ENCODE results near the gene PTBP3. TPM values are rescaled to one million over a fixed set of nuclear protein-coding genes. Genes with fewer than 3 reads are reported as not detected.

PTBP3 gene
- total and polyA plus RNA-seq, 2 of the 4 experiments (the other 2 are of a cell fraction): 8.6 to 15.6 TPM

DNA sequence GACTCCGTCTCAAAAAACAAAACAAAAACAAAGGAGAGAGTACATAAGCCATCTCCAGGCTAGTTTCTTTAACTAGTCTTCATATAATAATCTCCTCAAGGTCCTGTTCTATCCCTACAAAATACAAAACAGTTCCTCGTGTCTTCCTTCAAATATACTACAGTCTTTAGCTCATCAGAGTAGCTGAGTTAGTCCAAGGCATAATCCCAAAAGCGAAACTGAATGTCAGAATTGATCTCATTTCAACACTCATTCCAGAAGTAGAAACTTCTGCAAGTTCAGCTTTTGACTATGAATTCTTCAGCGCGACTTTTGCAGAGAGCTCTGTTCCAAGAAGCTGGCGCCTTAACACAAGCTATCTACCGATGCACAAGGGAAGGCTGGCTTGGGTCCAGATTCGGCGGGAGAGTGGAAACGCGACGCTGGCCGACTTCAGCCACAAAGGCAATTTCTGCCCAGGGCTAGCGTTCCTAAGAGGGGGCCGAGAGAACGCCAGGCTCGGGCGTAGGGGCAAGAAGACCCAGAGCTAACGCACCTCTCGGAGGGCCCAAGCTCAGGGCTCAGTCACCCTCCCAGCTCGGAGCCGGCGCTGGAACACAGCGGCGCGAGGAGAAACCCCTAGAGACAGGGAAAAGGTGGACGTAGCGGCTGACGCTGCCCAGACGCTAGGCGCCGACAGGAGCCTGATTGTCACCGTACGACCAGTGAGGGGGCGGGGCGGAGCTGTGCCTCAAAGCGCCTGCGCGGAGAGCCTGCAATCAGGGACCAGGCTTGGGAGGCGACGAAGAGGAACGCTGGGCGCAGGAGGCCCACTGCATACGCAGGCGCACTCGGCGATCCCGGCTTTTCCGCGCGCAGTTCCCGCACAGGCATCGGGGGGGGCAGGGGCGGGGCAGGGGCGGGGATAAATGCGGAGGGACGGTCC, 46.0 kb upstream of the PTBP3 start:
- Histone ChIP-seq H3K9me3 (ENCODE audit: control insufficient read depth, insufficient read depth, low read length) (no peaks in the 10 kb centered on the region), H3K9me1 (ENCODE audit: insufficient read depth, low read length) (peaks cover 5% of the 10 kb centered on the region), H2BK15ac (ENCODE audit: low read depth, low read length) (no peak overlapping the region), H3K4ac (ENCODE audit: low read depth, low read length) (peak overlapping the region; percentile 80), H3K79me1 (ENCODE audit: low read depth in 1 of 2, low read length in 2 of 2) (peaks cover 17 to 55% of the 10 kb centered on the region in 2 experiments), H2BK120ac (ENCODE audit: low read depth, low read length) (peak overlapping the region; percentile 84), H2AFZ (replicated peaks; ENCODE audit: low read length, poor library complexity) (peak overlapping the region; percentile 97), H3K9ac (ENCODE audit: low read depth, low read length) (peak overlapping the region; percentile 87), H3K4me3 (ENCODE audit: insufficient read depth, low read depth, low read length) (peak overlapping the region; percentile 75), H3K18ac (ENCODE audit: low read depth, low read length) (peak overlapping the region; percentile 71), H2AK9ac (replicated peaks; ENCODE audit: low read depth, low read length, poor library complexity) (no peak overlapping the region), H3K27me3 (ENCODE audit: control insufficient read depth, insufficient read depth, low read length) (no peaks in the 10 kb centered on the region), H4K8ac (ENCODE audit: low read depth in 2 of 2, low read length in 2 of 2) (peak overlapping the region in 1 of 2 experiments; percentile 90; a peak in 3 of 4 replicates), H3K56ac (ENCODE audit: extremely low read depth, insufficient read depth, low read length) (peak overlapping the region; percentile 91), H3K36me3 (ENCODE audit: control insufficient read depth, insufficient read depth, low read length) (no peaks in the 10 kb centered on the region), H4K20me1 (ENCODE audit: insufficient read depth, low read length) (no peaks in the 10 kb centered on the region), H2AK5ac (ENCODE audit: low read depth, low read length) (no peak overlapping the region), H4K5ac (ENCODE audit: low read depth, low read length) (peak overlapping the region; percentile 51), H3K4me2 (ENCODE audit: low read depth, low read length) (peak overlapping the region; percentile 76), H3K4me1 (ENCODE audit: control insufficient read depth, insufficient read depth, low read length) (peaks cover 3% of the 10 kb centered on the region; the same call in 1 of the 2 replicates), H2BK20ac (ENCODE audit: low read depth, low read length) (peak overlapping the region; percentile 38; the same call in 1 of the 2 replicates), H3K27ac (ENCODE audit: insufficient read depth, low read length) (peak overlapping the region; percentile 94), H3K14ac (replicated peaks; ENCODE audit: low read depth, low read length) (peak overlapping the region; percentile 91), H3K23ac (ENCODE audit: low read depth, low read length) (peak overlapping the region; percentile 77), H2BK5ac (ENCODE audit: low read depth, low read length, poor library complexity, severe bottlenecking) (peak overlapping the region; percentile 84), H4K91ac (ENCODE audit: insufficient read depth, low read depth, low read length) (peak overlapping the region; percentile 85)
- ChIA-PET CTCF (interaction anchor here (0.6 to 1.0 kb wide), 6 partner anchors 18 to 267 kb away, joined by 3 to 7 read pairs (median 3); no protein-coding TSS in a partner anchor), POLR2A (ENCODE audit: unreplicated experiment) (interaction anchor here (0.5 to 0.9 kb wide), 4 partner anchors 23 to 214 kb away, joined by 3 to 6 read pairs (median 4); no protein-coding TSS in a partner anchor)
- in situ Hi-C loops (cut with MboI; ENCODE audit: low sequenced_read_pairs) (no loop called here), dilution Hi-C loops (cut with HindIII; ENCODE audit: low sequenced_read_pairs, unreplicated experiment) (no loop called here), intact Hi-C loops (cut with micrococcal nuclease) (loop anchor here (5.0 kb wide), 1 partner anchor 333 kb away; no protein-coding TSS in a partner anchor)
- ATAC-seq (ENCODE audit: low read depth) (peak; percentile 94), DNase-seq (peak; percentile 97)
- BruUV-seq (replicated peaks): TSS peak; percentile 51
- 1% methylated on average over 17 of the region's 57 CpGs; no CpG with 5 or more reads in 1 of the 2 experiments for WGBS, 2 experiments (ENCODE audit: extremely low coverage in 2 of 2, insufficient read length in 1 of 2)
- TF ChIP-seq FOS (IDR thresholded peaks at IDR 0.05; ENCODE audit: low read depth, low read length): no peak
- no peak for TF ChIP-seq USF2 (IDR thresholded peaks at IDR 0.05; ENCODE audit: low read depth, low read length)
- TF ChIP-seq, protein P1, sequence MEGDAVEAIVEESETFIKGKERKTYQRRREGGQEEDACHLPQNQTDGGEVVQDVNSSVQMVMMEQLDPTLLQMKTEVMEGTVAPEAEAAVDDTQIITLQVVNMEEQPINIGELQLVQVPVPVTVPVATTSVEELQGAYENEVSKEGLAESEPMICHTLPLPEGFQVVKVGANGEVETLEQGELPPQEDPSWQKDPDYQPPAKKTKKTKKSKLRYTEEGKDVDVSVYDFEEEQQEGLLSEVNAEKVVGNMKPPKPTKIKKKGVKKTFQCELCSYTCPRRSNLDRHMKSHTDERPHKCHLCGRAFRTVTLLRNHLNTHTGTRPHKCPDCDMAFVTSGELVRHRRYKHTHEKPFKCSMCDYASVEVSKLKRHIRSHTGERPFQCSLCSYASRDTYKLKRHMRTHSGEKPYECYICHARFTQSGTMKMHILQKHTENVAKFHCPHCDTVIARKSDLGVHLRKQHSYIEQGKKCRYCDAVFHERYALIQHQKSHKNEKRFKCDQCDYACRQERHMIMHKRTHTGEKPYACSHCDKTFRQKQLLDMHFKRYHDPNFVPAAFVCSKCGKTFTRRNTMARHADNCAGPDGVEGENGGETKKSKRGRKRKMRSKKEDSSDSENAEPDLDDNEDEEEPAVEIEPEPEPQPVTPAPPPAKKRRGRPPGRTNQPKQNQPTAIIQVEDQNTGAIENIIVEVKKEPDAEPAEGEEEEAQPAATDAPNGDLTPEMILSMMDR (conservative IDR thresholded peaks at IDR 0.05; ENCODE audit: low read depth, low read length): 0 out of 2 replicates have a peak, but pooled peaks have one; percentile 6
- TF ChIP-seq POLR2A (IDR thresholded peaks at IDR 0.05; ENCODE audit: low read depth, low read length): peak; percentile 96
- TF ChIP-seq NFE2L2 (IDR thresholded peaks at IDR 0.05; ENCODE audit: low read depth, low read length): no peak
- 0 out of 2 replicates have a peak, but pooled peaks have one; percentile 2 for TF ChIP-seq RAD21 (IDR thresholded peaks at IDR 0.05; ENCODE audit: low read length)
- no peak for TF ChIP-seq BHLHE40 (IDR thresholded peaks at IDR 0.05; ENCODE audit: low read depth, low read length)
- no peak for TF ChIP-seq RFX5 (IDR thresholded peaks at IDR 0.05; ENCODE audit: low read depth, low read length)
- no peak for TF ChIP-seq SMC3 (IDR thresholded peaks at IDR 0.05; ENCODE audit: low read depth, low read length)
- no peak for TF ChIP-seq CEBPB (IDR thresholded peaks at IDR 0.05; ENCODE audit: low read depth, low read length)
- peak; percentile 76; the same call in 1 of the 2 replicates for TF ChIP-seq MAZ (IDR thresholded peaks at IDR 0.05; ENCODE audit: borderline replicate concordance, low read depth, low read length)
- TF ChIP-seq MXI1 (IDR thresholded peaks at IDR 0.05; ENCODE audit: borderline replicate concordance, low read depth, low read length): no peak
- TF ChIP-seq MAFK (IDR thresholded peaks at IDR 0.05; ENCODE audit: low read depth, low read length): no peak

Data from IMR-90 (cell line).